ENCODE data around the gene QRSL1.
"Not testable (repeated sequence)": the region's sequence is repeated elsewhere in the genome, so short reads cannot be mapped to it uniquely, and the experiment has no call there.

QRSL1 gene

GRCh38 chr6:106629103-106629858 is at the start of gene QRSL1, which contains the start of gene RTN4IP1:
TSS of gene QRSL1 (plus strand) at chr6:106629578. CDS start at chr6:106629682, 104 bp downstream.
TSS of gene RTN4IP1 (minus strand) at chr6:106629498. CDS start at chr6:106629021, 477 bp downstream.
- FAIRE-seq, result peak; percentile 86

- FAIRE-seq, result no peak
Measured at GRCh38 chr6:106581468-106581867, 47.9 kb upstream of the QRSL1 start.

GRCh38 chr6:106586815-106587415 is 42.5 kb upstream of the QRSL1 start:
- no peak for FAIRE-seq

- not testable (repeated sequence) for FAIRE-seq
Measured at GRCh38 chr6:106588937-106589336, 40.4 kb upstream of the QRSL1 start.

- no peak for FAIRE-seq
Measured at GRCh38 chr6:106591111-106591825, 38.1 kb upstream of the QRSL1 start.

GRCh38 chr6:106599440-106599839 is 29.9 kb upstream of the QRSL1 start:
- no peak for FAIRE-seq

GRCh38 chr6:106600329-106600728 is 29.0 kb upstream of the QRSL1 start:
- FAIRE-seq, result no peak

- FAIRE-seq, result peak; percentile 70
Measured at GRCh38 chr6:106608080-106608668, 21.2 kb upstream of the QRSL1 start.

- FAIRE-seq, result no peak
Measured at GRCh38 chr6:106609699-106610098, 19.7 kb upstream of the QRSL1 start.

GRCh38 chr6:106611030-106611429 is 18.3 kb upstream of the QRSL1 start:
- no peak for FAIRE-seq

GRCh38 chr6:106612671-106613416 is 16.5 kb upstream of the QRSL1 start:
- no peak for FAIRE-seq

GRCh38 chr6:106613590-106613989 is 15.8 kb upstream of the QRSL1 start:
- FAIRE-seq, result no peak

GRCh38 chr6:106614166-106614565 is 15.2 kb upstream of the QRSL1 start:
- no peak for FAIRE-seq

GRCh38 chr6:106614592-106615257 is 14.7 kb upstream of the QRSL1 start:
- no peak for FAIRE-seq

GRCh38 chr6:106617302-106617701 is 12.1 kb upstream of the QRSL1 start:
- no peak for FAIRE-seq

- FAIRE-seq, result no peak
Measured at GRCh38 chr6:106617857-106618256, 11.5 kb upstream of the QRSL1 start.

GRCh38 chr6:106618324-106618723 is 11.1 kb upstream of the QRSL1 start:
- FAIRE-seq, result no peak

GRCh38 chr6:106619223-106619622 is 10.2 kb upstream of the QRSL1 start:
- FAIRE-seq, result no peak

- no peak for FAIRE-seq
Measured at GRCh38 chr6:106620931-106621672, 8.3 kb upstream of the QRSL1 start.

GRCh38 chr6:106622412-106622811 is 7.0 kb upstream of the QRSL1 start:
- no peak for FAIRE-seq

- no peak for FAIRE-seq
Measured at GRCh38 chr6:106623039-106623438, 6.3 kb upstream of the QRSL1 start.

All from islet of Langerhans (tissue), 1 donor.